ENCODE results near the gene SH3PXD2B. TPM values are rescaled to one million over a fixed set of nuclear protein-coding genes. Genes with fewer than 3 reads are reported as not detected.

The SH3PXD2B gene
- total RNA-seq, 1 donor from 2014 or later, result 60.8 TPM

DNA sequence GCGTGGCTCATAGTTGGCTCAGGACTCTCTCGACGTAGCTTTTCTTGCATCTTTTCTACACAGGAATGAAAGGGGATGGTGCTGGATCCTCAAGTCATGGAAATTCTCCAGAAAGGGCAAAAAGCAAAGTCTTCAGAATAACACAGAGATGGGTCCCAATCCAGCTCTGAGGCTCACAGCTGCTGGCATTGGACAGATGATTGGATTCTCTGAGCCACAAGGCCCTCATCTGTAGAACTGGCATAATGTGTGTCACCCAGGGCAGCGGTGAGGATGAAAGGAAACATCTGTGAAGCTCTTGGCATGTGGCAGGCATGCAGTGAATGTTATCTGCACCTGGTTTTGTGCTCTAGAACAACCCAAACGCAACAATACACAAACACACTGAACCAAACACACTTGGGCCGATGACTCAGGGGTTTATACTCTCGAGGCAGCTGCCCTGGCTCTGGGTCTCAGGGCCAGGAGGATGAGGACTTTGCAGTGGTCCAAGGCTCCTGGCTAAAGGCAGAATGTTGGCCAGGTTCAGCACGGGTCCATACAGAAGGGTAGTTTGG is 106.8 kb downstream of the SH3PXD2B start:
- no peaks in the 10 kb centered on the region for H3K4me1 ChIP-seq
- TF ChIP-seq, protein P1, sequence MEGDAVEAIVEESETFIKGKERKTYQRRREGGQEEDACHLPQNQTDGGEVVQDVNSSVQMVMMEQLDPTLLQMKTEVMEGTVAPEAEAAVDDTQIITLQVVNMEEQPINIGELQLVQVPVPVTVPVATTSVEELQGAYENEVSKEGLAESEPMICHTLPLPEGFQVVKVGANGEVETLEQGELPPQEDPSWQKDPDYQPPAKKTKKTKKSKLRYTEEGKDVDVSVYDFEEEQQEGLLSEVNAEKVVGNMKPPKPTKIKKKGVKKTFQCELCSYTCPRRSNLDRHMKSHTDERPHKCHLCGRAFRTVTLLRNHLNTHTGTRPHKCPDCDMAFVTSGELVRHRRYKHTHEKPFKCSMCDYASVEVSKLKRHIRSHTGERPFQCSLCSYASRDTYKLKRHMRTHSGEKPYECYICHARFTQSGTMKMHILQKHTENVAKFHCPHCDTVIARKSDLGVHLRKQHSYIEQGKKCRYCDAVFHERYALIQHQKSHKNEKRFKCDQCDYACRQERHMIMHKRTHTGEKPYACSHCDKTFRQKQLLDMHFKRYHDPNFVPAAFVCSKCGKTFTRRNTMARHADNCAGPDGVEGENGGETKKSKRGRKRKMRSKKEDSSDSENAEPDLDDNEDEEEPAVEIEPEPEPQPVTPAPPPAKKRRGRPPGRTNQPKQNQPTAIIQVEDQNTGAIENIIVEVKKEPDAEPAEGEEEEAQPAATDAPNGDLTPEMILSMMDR (IDR thresholded peaks at IDR 0.05), result no peak
- no peaks in the 10 kb centered on the region for H3K27me3 ChIP-seq
- no peak overlapping the region for H3K4me3 ChIP-seq
- H3K27ac ChIP-seq, result no peak overlapping the region
- no peaks in the 10 kb centered on the region for H3K9me3 ChIP-seq
- peaks cover 53 to 87% of the 10 kb centered on the region in 2 donors for H3K36me3 ChIP-seq
- no peak for DNase-seq (ENCODE audit: low spot score in 2 of 2)
- intact Hi-C loops (cut with DNase I), result no loop called here

DNA sequence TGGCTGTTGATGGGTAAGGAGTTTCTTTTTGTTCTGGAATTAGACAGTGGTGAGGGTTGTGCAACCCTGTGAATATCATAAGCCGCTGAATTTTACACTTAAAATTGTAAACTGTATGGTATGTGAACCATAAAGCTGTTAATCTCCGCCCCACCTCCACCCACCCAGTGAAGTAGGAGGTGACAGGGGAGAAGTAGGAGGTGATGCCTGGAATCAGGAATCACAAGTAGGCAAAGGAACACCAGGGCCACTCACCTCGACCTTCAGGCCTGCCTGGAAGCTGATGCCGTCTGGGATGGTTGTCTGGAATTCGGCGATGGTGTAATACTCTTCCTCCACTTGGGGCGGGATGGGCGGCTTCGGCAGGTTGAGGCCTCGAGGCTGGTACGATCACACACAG is 108.4 kb downstream of the SH3PXD2B start:
- Histone ChIP-seq H3K27me3 (no peaks in the 10 kb centered on the region), H3K36me3 (peaks cover 57 to 88% of the 10 kb centered on the region in 2 donors), H3K4me1 (no peaks in the 10 kb centered on the region), H3K4me3 (no peak overlapping the region), H3K27ac (no peak overlapping the region), H3K9me3 (no peaks in the 10 kb centered on the region)
- intact Hi-C loops (cut with DNase I), result no loop called here
- no peak for DNase-seq (ENCODE audit: low spot score in 2 of 2)
- TF ChIP-seq, protein P1 (IDR thresholded peaks at IDR 0.05), result no peak

DNA sequence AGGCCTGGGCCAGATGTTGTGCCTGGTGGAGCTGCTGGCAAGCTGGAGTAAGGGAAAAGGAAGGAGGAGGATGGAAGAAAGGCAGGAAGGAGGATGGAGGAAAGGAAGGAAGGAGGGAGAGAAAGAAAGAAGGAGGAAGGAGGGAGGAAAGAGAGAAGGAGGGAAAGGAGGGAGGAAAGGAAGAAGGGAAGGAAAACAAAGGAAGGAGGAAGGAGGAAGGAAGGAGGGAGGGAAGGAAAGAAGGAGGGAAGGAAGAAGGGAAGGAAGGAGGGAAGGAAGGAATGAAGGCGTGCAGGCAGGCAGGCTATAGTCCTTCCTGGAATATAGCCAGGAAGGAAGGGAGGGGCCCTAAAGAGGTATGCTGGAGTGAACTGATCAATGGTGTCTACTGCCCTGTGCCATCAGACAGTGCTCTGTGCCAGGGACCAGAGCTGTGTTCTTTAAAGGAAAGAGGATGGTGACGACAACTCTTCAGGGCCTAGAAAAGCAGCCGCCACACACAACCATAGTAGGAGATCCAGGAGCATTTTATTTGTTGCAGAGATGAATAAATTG is 109.4 kb downstream of the SH3PXD2B start:
- intact Hi-C loops (cut with DNase I), result no loop called here
- Histone ChIP-seq H3K9me3 (no peaks in the 10 kb centered on the region), H3K4me1 (no peaks in the 10 kb centered on the region), H3K27ac (no peak overlapping the region), H3K4me3 (no peak overlapping the region), H3K27me3 (no peaks in the 10 kb centered on the region), H3K36me3 (peaks cover 55 to 88% of the 10 kb centered on the region in 2 donors)
- no peak for DNase-seq (ENCODE audit: low spot score in 2 of 2)
- TF ChIP-seq, protein P1 (IDR thresholded peaks at IDR 0.05), result no peak

DNA sequence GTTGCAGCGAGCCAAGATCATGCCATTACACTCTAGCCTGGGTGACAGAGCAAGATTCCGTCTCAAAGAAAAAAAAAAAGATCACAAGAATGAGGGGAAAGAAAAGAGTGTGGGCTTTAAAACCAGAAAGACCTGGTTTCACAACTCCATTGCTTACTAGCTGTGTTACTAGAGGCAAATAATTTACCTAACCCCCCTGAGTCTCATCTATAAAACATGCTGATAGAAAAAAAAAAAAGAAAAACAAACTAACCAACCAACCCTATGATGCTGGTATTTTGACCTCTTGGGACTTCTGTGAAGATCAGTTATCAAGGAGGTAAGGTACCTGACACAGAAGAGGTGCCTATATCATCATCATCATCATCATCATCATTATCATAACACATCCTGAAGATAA is 110.6 kb downstream of the SH3PXD2B start:
- no peak for DNase-seq (ENCODE audit: low spot score in 2 of 2)
- Histone ChIP-seq H3K27me3 (no peaks in the 10 kb centered on the region), H3K4me3 (no peak overlapping the region), H3K4me1 (no peaks in the 10 kb centered on the region), H3K9me3 (no peaks in the 10 kb centered on the region), H3K36me3 (peaks cover 55 to 88% of the 10 kb centered on the region in 2 donors), H3K27ac (no peak overlapping the region)
- intact Hi-C loops (cut with DNase I), result no loop called here
- TF ChIP-seq, protein P1 (IDR thresholded peaks at IDR 0.05), result no peak

DNA sequence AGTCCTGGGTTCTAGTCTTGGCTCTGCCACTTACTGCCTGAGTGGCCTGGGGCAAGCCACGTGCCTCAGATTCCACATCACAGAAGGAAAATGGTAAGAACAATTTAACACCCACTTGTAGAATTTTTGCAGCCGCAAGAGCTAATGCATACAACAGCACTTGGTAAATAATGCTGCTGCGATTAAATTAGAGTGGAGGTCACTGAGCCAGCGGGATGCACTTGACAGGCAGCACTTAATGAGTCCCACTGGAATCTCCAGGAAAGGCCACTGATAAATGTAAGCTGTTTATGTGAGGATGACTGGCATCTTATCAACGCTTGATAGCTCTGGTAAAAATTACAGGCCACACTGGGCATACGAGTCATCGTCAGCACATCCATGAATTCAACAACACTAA is 111.4 kb downstream of the SH3PXD2B start:
- no peaks in the 10 kb centered on the region for H3K27me3 ChIP-seq
- no peaks in the 10 kb centered on the region for H3K9me3 ChIP-seq
- intact Hi-C loops (cut with DNase I), result no loop called here
- peaks cover 51 to 90% of the 10 kb centered on the region in 2 donors for H3K36me3 ChIP-seq
- no peak overlapping the region for H3K27ac ChIP-seq
- no peak for DNase-seq (ENCODE audit: low spot score in 2 of 2)
- no peaks in the 10 kb centered on the region for H3K4me1 ChIP-seq
- TF ChIP-seq, protein P1 (IDR thresholded peaks at IDR 0.05), result no peak
- no peak overlapping the region for H3K4me3 ChIP-seq
